ENCODE results near the gene ACAA2. TPM values are rescaled to one million over a fixed set of nuclear protein-coding genes. Genes with fewer than 3 reads are reported as not detected.

ACAA2 gene
- total RNA-seq, 1 donor from 2014 or later, result 99.0 TPM

DNA sequence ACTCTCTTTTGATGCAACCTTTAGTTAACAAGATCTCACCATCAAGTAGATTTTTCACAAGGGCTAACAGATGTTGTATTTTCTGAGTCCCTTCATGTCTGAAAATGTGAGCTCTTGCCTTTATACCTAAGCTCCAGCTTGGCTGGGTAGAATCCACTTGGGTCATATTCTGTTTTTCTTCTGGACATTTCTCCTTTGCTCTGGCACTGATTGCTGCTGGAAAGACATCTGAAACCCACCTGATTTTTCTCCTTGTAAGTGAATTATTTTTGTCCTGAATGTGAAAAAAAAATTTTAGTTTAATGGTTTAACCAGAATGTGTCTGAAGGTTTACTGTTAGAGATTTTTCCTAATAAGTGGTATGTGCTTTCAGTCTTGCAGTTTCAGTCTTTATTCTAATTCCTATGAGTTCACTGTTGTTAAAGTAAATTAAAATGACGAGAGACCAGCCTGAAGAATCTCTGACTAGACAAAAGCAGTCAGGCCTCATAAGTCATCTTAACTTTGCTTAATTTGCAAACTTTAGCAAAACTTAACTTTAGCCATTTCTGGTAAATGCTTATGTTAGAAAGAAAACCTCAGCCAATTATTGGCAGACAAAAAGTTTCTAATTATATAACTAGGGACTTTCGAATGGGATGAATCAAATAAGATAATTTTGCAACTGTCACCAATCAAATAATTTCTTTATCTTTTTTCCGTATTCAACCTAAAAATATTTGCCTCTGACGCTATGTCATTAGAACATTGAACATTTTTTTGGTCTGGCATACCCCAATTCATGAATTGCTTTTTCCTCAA lies 70.8 kb downstream of the ACAA2 start:
- TF ChIP-seq, protein P1, sequence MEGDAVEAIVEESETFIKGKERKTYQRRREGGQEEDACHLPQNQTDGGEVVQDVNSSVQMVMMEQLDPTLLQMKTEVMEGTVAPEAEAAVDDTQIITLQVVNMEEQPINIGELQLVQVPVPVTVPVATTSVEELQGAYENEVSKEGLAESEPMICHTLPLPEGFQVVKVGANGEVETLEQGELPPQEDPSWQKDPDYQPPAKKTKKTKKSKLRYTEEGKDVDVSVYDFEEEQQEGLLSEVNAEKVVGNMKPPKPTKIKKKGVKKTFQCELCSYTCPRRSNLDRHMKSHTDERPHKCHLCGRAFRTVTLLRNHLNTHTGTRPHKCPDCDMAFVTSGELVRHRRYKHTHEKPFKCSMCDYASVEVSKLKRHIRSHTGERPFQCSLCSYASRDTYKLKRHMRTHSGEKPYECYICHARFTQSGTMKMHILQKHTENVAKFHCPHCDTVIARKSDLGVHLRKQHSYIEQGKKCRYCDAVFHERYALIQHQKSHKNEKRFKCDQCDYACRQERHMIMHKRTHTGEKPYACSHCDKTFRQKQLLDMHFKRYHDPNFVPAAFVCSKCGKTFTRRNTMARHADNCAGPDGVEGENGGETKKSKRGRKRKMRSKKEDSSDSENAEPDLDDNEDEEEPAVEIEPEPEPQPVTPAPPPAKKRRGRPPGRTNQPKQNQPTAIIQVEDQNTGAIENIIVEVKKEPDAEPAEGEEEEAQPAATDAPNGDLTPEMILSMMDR (conservative IDR thresholded peaks at IDR 0.05), result no peak
- Mint-ChIP-seq H3K4me1 (ENCODE audit: unreplicated experiment) (peaks cover 5% of the 10 kb centered on the region), H3K4me3 (no peak overlapping the region), H3K27me3 (peaks cover 7% of the 10 kb centered on the region), H3K36me3 (no peaks in the 10 kb centered on the region), H3K9me3 (no peaks in the 10 kb centered on the region), H3K27ac (no peak overlapping the region)
- no peak for DNase-seq (ENCODE audit: extremely low spot score, unreplicated experiment)

DNA sequence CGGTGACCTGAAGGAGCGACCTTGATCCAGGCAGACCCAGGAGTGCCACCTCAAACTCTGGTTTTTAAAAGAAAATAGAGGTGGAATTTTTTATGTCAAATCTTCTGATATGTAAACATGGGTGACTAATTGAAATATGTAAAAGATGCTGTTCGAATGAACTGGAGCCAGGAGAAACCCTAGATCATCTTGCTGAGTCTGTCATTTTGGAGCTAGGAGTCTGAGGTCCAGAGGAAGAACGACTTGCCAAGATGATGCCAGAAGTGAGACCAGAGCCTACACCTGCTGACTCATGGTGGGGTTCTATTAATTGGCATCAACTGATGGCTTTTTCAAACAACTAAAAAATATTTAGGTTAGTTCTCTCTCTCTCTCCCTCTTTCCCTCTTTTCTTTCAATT lies 74.1 kb downstream of the ACAA2 start:
- H3K27ac Mint-ChIP-seq, result no peak overlapping the region
- no peak overlapping the region for H3K4me3 Mint-ChIP-seq
- TF ChIP-seq, protein P1 (conservative IDR thresholded peaks at IDR 0.05), result no peak
- no peaks in the 10 kb centered on the region for H3K36me3 Mint-ChIP-seq
- peaks cover 9% of the 10 kb centered on the region for H3K27me3 Mint-ChIP-seq
- no peaks in the 10 kb centered on the region for H3K9me3 Mint-ChIP-seq
- H3K4me1 Mint-ChIP-seq (ENCODE audit: unreplicated experiment), result peaks cover 5% of the 10 kb centered on the region
- DNase-seq (ENCODE audit: extremely low spot score, unreplicated experiment), result no peak

DNA sequence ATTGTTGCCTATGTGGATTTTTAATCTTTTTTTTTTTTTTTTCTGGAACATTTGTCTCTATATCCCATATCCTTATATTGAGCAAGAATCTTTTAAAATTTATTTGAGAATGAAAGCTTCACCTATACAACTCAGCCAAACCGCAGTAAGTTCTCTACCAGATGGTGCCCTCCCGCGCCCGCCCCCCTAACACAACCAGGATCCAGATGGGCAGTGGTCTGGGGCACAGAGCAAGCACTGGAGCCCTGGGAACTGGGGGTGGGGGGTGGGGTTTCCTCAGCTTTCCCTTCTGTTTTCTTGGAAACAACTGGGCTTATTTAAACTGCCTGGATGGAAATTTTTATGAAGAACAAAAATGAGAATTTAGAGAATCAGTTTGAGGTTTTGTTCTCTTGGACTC lies 74.6 kb downstream of the ACAA2 start:
- Mint-ChIP-seq H3K27ac (no peak overlapping the region), H3K4me1 (ENCODE audit: unreplicated experiment) (peaks cover 5% of the 10 kb centered on the region), H3K36me3 (no peaks in the 10 kb centered on the region), H3K27me3 (peaks cover 9% of the 10 kb centered on the region), H3K9me3 (no peaks in the 10 kb centered on the region), H3K4me3 (no peak overlapping the region)
- DNase-seq (ENCODE audit: extremely low spot score, unreplicated experiment), result no peak
- TF ChIP-seq, protein P1 (conservative IDR thresholded peaks at IDR 0.05), result no peak

DNA sequence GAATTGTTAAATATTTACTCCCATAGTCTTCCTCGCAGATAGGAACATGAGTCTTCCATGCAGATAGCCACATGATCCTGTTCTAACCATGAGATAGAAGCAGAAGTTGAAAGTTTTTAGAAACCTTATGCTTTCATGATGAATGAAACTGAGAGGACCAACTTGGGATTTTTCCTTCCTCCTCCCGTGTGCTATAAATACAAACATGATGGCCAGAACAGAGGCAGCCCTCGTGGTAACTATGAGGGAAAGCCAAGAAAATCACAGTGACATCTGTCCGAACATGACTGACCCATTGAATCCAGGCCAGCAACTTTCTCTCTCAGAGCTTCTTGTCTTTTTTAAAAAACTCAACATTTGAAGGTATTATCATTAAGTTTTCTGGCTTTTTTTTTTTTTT lies 78.5 kb downstream of the ACAA2 start:
- no peak overlapping the region for H3K27ac Mint-ChIP-seq
- H3K9me3 Mint-ChIP-seq, result no peaks in the 10 kb centered on the region
- no peak overlapping the region for H3K4me3 Mint-ChIP-seq
- H3K36me3 Mint-ChIP-seq, result no peaks in the 10 kb centered on the region
- TF ChIP-seq, protein P1 (conservative IDR thresholded peaks at IDR 0.05), result no peak
- H3K27me3 Mint-ChIP-seq, result peaks cover 3% of the 10 kb centered on the region
- DNase-seq (ENCODE audit: extremely low spot score, unreplicated experiment), result no peak
- H3K4me1 Mint-ChIP-seq (ENCODE audit: unreplicated experiment), result peaks cover 27% of the 10 kb centered on the region

DNA sequence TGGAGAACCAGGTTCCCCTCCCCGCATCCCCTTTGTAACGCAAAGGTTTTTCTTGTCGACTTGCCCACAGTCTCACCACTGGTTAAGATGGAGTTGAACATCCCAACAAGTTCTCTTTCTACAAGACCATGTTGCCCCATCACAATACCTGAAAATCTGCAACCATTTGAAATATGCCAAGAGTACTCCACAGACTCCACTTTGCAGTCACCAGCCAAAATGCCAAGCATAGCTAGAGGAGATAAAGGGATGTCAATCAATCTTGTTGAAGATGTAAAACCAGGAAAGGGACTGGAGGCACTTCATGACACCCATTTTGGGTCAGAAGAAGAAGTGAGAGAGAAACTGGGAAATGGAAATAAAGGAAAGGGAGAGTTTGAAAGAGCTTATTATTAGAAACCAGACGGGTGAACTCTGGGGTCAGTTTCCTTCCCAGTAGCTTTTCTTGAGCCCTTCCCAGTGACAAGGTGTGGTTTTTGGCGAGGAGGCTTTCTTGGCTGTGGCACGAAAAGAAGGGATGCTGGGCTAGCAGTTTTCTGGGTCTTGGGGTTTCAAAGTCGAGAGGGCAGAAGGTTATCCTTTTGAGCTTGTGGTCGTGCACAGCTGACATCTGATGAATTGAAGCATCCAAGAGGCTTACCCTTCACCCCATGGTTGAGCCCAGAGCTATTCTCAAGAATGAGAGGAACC lies 79.3 kb downstream of the ACAA2 start:
- Mint-ChIP-seq H3K9me3 (no peaks in the 10 kb centered on the region), H3K27me3 (peaks cover 3% of the 10 kb centered on the region), H3K4me1 (ENCODE audit: unreplicated experiment) (peaks cover 31% of the 10 kb centered on the region), H3K36me3 (no peaks in the 10 kb centered on the region), H3K4me3 (no peak overlapping the region), H3K27ac (no peak overlapping the region)
- DNase-seq (ENCODE audit: extremely low spot score, unreplicated experiment), result no peak
- TF ChIP-seq, protein P1 (conservative IDR thresholded peaks at IDR 0.05), result no peak
